Measurements from ENCODE around the gene ADD1. TPM values are rescaled to one million over a fixed set of nuclear protein-coding genes. Genes with fewer than 3 reads are reported as not detected.

Gene ADD1
- total RNA-seq, 1 experiment from 2014 or later, result 163 TPM

DNA sequence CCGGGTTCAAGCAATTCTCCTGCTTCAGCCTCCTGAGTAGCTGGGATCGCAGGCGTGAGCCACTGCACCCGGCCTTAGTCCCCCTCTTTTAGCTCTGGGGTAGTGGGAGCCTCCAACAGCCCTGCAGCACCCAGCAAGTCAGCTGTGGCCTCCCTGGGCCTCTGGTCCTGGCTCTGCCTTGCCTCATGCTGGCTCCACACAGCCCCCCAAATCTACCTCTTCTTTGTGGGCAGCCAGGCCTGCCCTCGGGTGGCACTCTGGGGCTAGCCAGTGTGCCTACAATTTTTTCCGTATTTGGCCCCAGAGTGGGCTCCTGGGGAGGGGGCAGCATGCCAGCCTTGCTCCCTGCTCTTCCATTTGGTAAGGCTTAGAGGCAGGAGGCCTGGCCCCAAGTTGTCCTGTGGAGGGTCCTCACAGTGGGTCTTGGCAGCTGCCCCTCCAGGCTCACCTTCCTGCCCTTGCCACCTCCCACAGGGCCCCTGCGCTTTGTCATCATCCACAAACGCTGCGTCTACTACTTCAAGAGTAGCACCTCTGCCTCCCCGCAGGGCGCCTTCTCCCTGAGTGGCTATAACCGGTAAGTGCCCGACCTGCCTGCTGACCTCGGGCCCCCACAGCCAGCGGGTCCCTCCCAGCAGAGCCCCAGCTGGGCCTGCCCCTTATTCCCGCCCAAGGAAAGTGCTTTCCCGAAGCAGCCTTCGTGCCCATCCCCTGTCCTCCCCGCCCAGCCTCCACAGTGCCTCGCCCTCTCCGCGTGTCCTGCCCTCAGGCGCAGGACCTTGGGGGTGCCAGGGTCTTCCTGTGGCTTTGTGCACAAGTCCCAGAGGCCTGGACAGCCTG lies 21.0 kb upstream of the ADD1 start:
- Histone ChIP-seq H4K8ac (replicated peaks; ENCODE audit: insufficient read length, low read depth, low read length) (no peak overlapping the region), H3K4ac (ENCODE audit: low read depth, low read length) (no peak overlapping the region), H4K91ac (ENCODE audit: insufficient read length, low read depth, low read length) (no peak overlapping the region), H3K27me3 (ENCODE audit: insufficient read depth, low read length) (no peaks in the 10 kb centered on the region), H3K27ac (ENCODE audit: insufficient read length, low read depth, low read length) (no peak overlapping the region), H2AFZ (ENCODE audit: low read length) (no peak overlapping the region), H3K4me1 (ENCODE audit: insufficient read depth, low read length) (no peaks in the 10 kb centered on the region), H3K9me3 (ENCODE audit: control insufficient read depth, low read depth, low read length) (no peaks in the 10 kb centered on the region), H2BK120ac (ENCODE audit: low read depth, low read length, poor library complexity, severe bottlenecking) (no peak overlapping the region), H3K79me1 (ENCODE audit: insufficient read depth, low read depth, low read length, poor library complexity, severe bottlenecking) (no peaks in the 10 kb centered on the region), H2BK5ac (ENCODE audit: insufficient read length, low read length) (no peak overlapping the region), H3K4me2 (ENCODE audit: insufficient read depth, insufficient read length, low read length) (no peak overlapping the region), H3K79me2 (ENCODE audit: insufficient read depth, low read length) (no peaks in the 10 kb centered on the region), H3K56ac (ENCODE audit: insufficient read length, low read depth, low read length) (no peak overlapping the region), H2BK15ac (ENCODE audit: low read depth, low read length) (no peak overlapping the region), H3K23ac (ENCODE audit: insufficient read length, low read depth, low read length) (no peak overlapping the region), H4K5ac (ENCODE audit: insufficient read length, low read depth, low read length) (no peak overlapping the region), H2BK12ac (ENCODE audit: insufficient read length, low read depth, low read length) (no peak overlapping the region), H3K18ac (ENCODE audit: insufficient read length, low read depth, low read length) (no peak overlapping the region), H3K14ac (ENCODE audit: insufficient read depth, low read length) (no peak overlapping the region), H4K20me1 (ENCODE audit: control insufficient read depth, insufficient read depth, insufficient read length) (peaks cover 3% of the 10 kb centered on the region), H3K23me2 (ENCODE audit: insufficient read length, low read depth, low read length, poor library complexity, severe bottlenecking) (peaks cover 5% of the 10 kb centered on the region), H3T11ph (ENCODE audit: low read length) (no peak overlapping the region), H2AK5ac (ENCODE audit: insufficient read length, low read length) (no peak overlapping the region), H3K9ac (ENCODE audit: extremely low read depth, insufficient read length, low read length) (no peak overlapping the region), H2BK20ac (ENCODE audit: low read depth, low read length, poor library complexity, severe bottlenecking) (no peak overlapping the region)
- Mint-ChIP-seq H3K9me3 (no peaks in the 10 kb centered on the region; a peak in 2 of 5 replicates), H3K36me3 (ENCODE audit: insufficient read depth in 1 of 3, low read depth in 3 of 3) (peaks cover 23 to 54% (median 41%) of the 10 kb centered on the region in 3 experiments; a peak in 6 of 7 replicates), H3K27ac (peak overlapping the region in 2 of 3 experiments; percentile 23 to 84; a peak in 2 of 7 replicates), H3K27me3 (ENCODE audit: low read depth) (no peaks in the 10 kb centered on the region), H3K4me1 (peaks cover 12 to 15% of the 10 kb centered on the region in 2 experiments), H3K4me3 (no peak overlapping the region; a peak in 1 of 5 replicates)
- DNase-seq, result no peak
- no peak for TF ChIP-seq CTCF (conservative IDR thresholded peaks at IDR 0.05)
- no CpG with 5 or more reads among the region's 23 CpGs for WGBS (ENCODE audit: extremely low coverage, insufficient read length, low lambda C conversion rate)
